ENCODE results near the gene PIGL. TPM values are rescaled to one million over a fixed set of nuclear protein-coding genes. Genes with fewer than 3 reads are reported as not detected.
"Not testable (repeated sequence)": the region's sequence is repeated elsewhere in the genome, so short reads cannot be mapped to it uniquely, and the experiment has no call there.

Gene PIGL
- total RNA-seq, 1 donor from 2014 or later: 29.7 TPM

DNA sequence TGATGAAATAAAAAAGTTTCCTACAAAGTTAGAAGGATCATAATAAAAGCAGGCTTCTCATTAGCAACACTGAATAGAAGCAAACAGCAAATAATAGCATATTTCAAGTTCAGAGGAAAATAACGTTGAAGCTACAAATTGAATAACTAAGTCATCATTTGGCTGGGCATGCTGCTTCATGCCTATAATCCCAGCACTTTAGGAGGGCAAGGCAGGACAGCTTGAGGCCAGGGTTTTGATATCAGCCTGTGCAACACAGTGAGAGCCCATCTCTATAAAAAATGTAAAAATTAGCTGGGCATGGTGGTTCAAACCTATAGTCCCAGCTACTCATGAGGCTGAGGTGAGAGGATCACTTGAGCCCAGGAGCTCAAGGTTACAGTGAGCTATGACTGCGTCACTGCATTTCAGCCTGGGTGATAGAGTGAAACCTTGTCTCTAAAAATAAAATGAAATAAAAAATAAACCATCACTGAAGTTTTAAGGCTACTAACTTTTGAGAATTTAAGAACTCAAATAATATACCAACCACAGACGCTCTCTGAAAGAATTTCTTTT, 27.1 kb upstream of the PIGL start:
- Mint-ChIP-seq H3K36me3 (peaks cover 28% of the 10 kb centered on the region), H3K27ac (no peak overlapping the region), H3K9me3 (no peaks in the 10 kb centered on the region), H3K4me1 (ENCODE audit: unreplicated experiment) (peaks cover 8% of the 10 kb centered on the region), H3K27me3 (no peaks in the 10 kb centered on the region), H3K4me3 (no peak overlapping the region)
- DNase-seq (ENCODE audit: extremely low spot score, unreplicated experiment): no peak
- TF ChIP-seq, protein P1, sequence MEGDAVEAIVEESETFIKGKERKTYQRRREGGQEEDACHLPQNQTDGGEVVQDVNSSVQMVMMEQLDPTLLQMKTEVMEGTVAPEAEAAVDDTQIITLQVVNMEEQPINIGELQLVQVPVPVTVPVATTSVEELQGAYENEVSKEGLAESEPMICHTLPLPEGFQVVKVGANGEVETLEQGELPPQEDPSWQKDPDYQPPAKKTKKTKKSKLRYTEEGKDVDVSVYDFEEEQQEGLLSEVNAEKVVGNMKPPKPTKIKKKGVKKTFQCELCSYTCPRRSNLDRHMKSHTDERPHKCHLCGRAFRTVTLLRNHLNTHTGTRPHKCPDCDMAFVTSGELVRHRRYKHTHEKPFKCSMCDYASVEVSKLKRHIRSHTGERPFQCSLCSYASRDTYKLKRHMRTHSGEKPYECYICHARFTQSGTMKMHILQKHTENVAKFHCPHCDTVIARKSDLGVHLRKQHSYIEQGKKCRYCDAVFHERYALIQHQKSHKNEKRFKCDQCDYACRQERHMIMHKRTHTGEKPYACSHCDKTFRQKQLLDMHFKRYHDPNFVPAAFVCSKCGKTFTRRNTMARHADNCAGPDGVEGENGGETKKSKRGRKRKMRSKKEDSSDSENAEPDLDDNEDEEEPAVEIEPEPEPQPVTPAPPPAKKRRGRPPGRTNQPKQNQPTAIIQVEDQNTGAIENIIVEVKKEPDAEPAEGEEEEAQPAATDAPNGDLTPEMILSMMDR (conservative IDR thresholded peaks at IDR 0.05): no peak

DNA sequence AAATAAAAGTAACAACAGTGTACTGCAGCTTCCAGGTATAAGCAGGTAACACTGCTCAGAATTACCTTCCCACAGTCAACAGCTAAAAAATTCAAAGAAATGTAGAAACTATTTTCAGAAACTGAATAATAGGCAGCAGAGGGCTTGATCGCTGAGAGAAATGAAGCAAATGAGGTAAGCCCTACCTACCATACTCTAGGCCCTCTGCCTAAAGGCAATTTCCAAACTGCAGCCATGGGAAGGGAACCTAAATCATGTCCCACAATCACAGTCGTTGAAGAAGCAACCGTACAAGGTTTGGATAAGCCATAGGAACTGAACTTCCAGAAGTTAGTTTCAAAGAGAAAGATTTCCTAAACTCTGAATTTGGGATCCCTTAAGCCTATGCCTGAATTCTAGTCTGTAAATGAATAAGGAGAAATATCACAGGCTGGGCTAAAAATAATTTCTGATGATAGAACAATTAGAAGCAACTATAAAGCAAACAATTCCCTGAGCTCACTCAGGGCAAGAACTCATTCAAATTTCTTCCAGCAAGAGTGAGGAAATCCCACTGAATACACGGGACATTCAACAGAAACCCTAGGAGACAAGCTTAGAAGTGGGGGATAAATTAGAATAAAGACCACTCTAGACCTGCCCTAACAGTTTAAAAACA, 26.2 kb upstream of the PIGL start:
- Mint-ChIP-seq H3K4me3 (no peak overlapping the region), H3K27me3 (no peaks in the 10 kb centered on the region), H3K36me3 (peaks cover 22% of the 10 kb centered on the region), H3K27ac (no peak overlapping the region), H3K9me3 (no peaks in the 10 kb centered on the region), H3K4me1 (ENCODE audit: unreplicated experiment) (peaks cover 8% of the 10 kb centered on the region)
- no peak for DNase-seq (ENCODE audit: extremely low spot score, unreplicated experiment)
- TF ChIP-seq, protein P1 (conservative IDR thresholded peaks at IDR 0.05): no peak

DNA sequence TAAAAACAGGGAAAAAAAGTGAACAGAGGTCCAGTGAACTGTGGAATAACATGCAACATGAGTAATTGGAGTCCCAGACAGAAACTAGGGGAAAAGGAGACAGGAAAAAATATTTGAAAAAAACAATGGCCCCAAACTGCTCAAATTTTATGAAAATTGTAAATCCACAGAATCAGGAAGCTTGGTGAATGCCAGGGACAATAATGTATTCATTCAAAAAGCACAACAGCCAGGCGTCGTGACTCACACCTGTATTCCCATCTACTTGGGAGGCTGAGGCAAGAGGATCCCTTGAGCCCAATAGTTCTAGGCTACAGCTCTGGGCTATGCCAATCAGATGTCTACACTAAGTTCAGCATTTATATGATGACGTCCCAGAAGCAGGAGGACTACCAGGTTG, 25.4 kb upstream of the PIGL start:
- no peak for DNase-seq (ENCODE audit: extremely low spot score, unreplicated experiment)
- TF ChIP-seq, protein P1 (conservative IDR thresholded peaks at IDR 0.05): no peak
- no peak overlapping the region for H3K4me3 Mint-ChIP-seq
- peaks cover 18% of the 10 kb centered on the region for H3K36me3 Mint-ChIP-seq
- no peaks in the 10 kb centered on the region for H3K27me3 Mint-ChIP-seq
- H3K27ac Mint-ChIP-seq: no peak overlapping the region
- H3K4me1 Mint-ChIP-seq (ENCODE audit: unreplicated experiment): peaks cover 8% of the 10 kb centered on the region
- H3K9me3 Mint-ChIP-seq: no peaks in the 10 kb centered on the region

- not testable (repeated sequence) for DNase-seq (ENCODE audit: extremely low spot score, unreplicated experiment); H3K27me3 Mint-ChIP-seq; H3K9me3 Mint-ChIP-seq; H3K4me3 Mint-ChIP-seq; H3K27ac Mint-ChIP-seq
- H3K36me3 Mint-ChIP-seq: peaks cover 21% of the 10 kb centered on the region
- peaks cover 16% of the 10 kb centered on the region for H3K4me1 Mint-ChIP-seq (ENCODE audit: unreplicated experiment)
These were observed 22.6 kb upstream of the PIGL start for GRCh38 chr17:16194307-16194835.

GRCh38 chr17:16197276-16197675, 19.7 kb upstream of the PIGL start:
- Mint-ChIP-seq H3K4me3 (no peak overlapping the region), H3K27me3 (no peaks in the 10 kb centered on the region), H3K36me3 (peaks cover 21% of the 10 kb centered on the region), H3K27ac (no peak overlapping the region), H3K4me1 (ENCODE audit: unreplicated experiment) (peaks cover 10% of the 10 kb centered on the region), H3K9me3 (no peaks in the 10 kb centered on the region)
- TF ChIP-seq, protein P1 (conservative IDR thresholded peaks at IDR 0.05): no peak
- DNase-seq (ENCODE audit: extremely low spot score, unreplicated experiment): no peak

GRCh38 chr17:16199093-16199492, 17.9 kb upstream of the PIGL start:
- H3K4me1 Mint-ChIP-seq (ENCODE audit: unreplicated experiment): peaks cover 22% of the 10 kb centered on the region
- H3K36me3 Mint-ChIP-seq: peaks cover 11% of the 10 kb centered on the region
- H3K9me3 Mint-ChIP-seq: no peaks in the 10 kb centered on the region
- H3K4me3 Mint-ChIP-seq: peak overlapping the region; percentile 42
- TF ChIP-seq, protein P1 (conservative IDR thresholded peaks at IDR 0.05): no peak
- peak overlapping the region; percentile 6 for H3K27ac Mint-ChIP-seq
- no peak for DNase-seq (ENCODE audit: extremely low spot score, unreplicated experiment)
- H3K27me3 Mint-ChIP-seq: no peaks in the 10 kb centered on the region

DNA sequence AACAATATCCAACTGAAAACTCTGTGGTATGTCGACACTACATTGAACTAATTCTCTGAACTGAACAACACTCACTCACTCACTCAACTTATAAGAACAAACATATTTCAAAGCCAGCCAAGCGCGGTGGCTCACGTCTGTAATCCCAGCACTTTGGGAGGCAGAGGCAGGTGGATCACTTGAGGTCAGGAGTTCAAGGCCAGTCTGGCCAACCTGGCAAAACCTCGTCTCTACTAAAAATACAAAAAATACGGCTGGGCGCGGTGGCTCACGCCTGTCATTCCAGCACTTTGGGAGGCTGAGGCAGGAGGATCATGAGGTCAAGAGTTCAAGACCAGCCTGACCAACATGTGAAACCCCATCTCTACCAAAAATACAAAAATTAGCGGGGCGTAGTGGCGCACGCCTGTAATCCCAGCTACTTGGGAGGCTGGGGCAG, 15.3 kb upstream of the PIGL start:
- H3K36me3 Mint-ChIP-seq; H3K4me3 Mint-ChIP-seq; H3K27ac Mint-ChIP-seq; H3K9me3 Mint-ChIP-seq; H3K27me3 Mint-ChIP-seq; DNase-seq (ENCODE audit: extremely low spot score, unreplicated experiment): not testable (repeated sequence)
- H3K4me1 Mint-ChIP-seq (ENCODE audit: unreplicated experiment): peaks cover 36% of the 10 kb centered on the region

- H3K36me3 Mint-ChIP-seq: not testable (repeated sequence)
- Mint-ChIP-seq H3K4me1 (ENCODE audit: unreplicated experiment) (peaks cover 36% of the 10 kb centered on the region), H3K4me3 (peak overlapping the region; percentile 47)
These were observed 14.2 kb upstream of the PIGL start for GRCh38 chr17:16202554-16203500.

More at GRCh38 chr17:16202554-16203500, 14.2 kb upstream of the PIGL start:
- not testable (repeated sequence) for DNase-seq (ENCODE audit: extremely low spot score, unreplicated experiment); H3K27me3 Mint-ChIP-seq; H3K9me3 Mint-ChIP-seq
- peak overlapping the region; percentile 69 for H3K27ac Mint-ChIP-seq

Data from type B pancreatic cell (in vitro differentiated cells).